AML-193 (cell line): ENCODE measurements around the gene ABCA2.
"Not testable (repeated sequence)": the region's sequence is repeated elsewhere in the genome, so short reads cannot be mapped to it uniquely, and the experiment has no call there.

Experiments used
- DNase-seq, 2 experiments: peaks; one replicate each; lab custom pipeline; 2025; lab: John Stamatoyannopoulos, UW

The ABCA2 gene

DNA sequence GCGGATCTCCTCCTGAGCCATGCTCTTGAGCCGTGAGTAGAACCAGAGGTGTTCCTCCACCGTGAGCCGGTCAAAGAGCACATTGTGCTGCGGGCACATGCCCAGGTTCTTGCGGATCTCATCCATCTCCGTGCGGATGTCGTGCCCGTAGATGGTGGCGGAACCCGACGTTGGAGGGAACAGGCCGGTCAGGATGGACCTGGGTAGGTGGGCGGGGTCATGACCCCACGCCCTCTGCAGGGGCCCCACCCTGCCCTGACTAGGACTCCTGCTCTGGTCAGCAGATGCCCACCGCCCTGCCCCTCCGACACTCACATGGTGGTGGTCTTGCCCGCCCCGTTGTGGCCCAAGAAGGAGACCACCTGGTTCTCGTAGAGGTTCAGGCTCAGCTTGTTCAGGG, 12.1 kb downstream of the ABCA2 start:
- no peak for DNase-seq

- no peak for DNase-seq
Observed at GRCh38 chr9:137015540-137015930, 12.5 kb downstream of the ABCA2 start.

DNA sequence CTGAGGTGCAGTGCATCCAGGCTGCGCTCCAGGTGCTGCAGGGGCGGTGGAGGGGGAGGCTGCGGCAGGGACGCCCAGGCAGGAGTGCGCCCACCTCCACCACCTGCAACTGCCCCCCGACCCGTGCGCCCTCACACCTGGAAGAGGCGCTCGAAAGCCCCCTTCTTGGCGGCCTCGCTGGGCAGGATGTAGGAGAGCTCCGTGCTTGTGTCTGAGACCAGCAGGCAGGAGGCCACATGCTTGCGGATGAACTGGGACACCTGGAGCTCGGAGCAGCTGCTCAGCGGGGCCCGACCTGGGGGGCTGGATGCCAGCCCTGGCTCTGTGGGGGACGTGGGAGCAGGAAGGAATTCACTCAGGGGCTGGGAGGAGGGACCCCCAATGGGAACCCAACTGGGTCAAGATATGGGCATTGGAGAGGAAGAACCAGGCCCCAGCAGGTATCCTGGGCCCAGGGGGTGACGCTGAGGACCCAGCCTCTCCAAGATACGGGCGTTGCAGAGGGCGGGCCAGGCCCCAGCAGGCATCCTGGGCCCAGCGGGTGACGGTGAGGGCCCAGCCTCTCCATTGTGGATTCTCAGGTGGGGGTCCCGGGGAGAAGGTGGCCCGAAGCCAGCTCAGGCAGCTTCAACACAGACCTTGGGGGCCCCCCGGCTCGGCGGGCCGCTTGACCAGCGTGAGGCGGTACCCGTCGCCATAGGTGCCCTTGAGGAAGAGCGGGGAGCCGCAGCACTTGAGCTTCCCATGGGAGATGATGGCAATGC, 13.1 kb downstream of the ABCA2 start:
- no peak for DNase-seq

GRCh38 chr9:137014166-137014565, 13.9 kb downstream of the ABCA2 start:
- no peak for DNase-seq

GRCh38 chr9:137013571-137013940, 14.5 kb downstream of the ABCA2 start:
- no peak for DNase-seq

DNA sequence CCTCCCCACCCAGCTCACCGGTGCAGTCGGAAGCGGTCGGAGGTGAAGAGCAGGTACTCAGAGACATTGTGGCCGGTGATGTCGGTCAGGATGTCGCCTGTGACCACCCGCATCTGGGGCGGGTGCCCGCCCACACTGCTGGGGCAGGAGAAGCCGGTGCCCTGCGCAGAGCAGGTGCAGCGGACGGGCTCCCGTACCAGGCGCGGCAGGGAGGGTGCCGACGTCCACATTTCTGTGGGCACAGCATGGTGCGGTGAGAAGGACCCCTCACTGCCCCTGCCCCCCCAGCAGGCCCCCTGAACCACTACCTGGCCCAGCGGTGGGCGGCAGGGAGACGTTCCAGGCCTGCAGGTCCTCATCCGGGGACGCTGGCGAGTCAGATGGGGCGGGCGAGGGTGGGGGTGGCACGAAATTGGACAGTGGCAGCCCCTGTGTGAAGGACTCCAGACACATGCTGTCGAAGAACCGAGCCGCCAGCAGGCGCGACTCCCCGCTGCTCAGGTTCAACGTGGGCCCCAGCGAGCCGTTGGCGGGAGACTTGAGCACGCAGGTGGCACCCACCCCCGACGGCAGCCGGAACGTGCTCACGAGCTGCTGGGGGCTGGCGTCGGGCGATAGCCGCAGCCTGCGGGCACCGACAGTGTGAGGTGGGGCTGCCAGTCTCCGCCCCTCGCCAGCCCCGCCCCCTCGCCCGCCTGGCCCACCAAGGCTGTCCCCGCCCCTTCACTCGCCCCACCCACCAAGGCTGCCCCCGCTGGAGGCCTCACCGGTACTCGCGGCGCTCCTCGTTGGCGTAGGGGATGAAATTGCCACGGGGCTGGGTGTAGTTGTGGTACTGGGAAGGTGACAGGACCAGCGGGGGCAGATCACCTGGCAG, 15.1 kb downstream of the ABCA2 start:
- DNase-seq = no peak

- DNase-seq = no peak
Observed at GRCh38 chr9:137011907-137012675, 15.9 kb downstream of the ABCA2 start.

- no peak for DNase-seq
Observed at GRCh38 chr9:137011156-137011555, 16.9 kb downstream of the ABCA2 start.

DNA sequence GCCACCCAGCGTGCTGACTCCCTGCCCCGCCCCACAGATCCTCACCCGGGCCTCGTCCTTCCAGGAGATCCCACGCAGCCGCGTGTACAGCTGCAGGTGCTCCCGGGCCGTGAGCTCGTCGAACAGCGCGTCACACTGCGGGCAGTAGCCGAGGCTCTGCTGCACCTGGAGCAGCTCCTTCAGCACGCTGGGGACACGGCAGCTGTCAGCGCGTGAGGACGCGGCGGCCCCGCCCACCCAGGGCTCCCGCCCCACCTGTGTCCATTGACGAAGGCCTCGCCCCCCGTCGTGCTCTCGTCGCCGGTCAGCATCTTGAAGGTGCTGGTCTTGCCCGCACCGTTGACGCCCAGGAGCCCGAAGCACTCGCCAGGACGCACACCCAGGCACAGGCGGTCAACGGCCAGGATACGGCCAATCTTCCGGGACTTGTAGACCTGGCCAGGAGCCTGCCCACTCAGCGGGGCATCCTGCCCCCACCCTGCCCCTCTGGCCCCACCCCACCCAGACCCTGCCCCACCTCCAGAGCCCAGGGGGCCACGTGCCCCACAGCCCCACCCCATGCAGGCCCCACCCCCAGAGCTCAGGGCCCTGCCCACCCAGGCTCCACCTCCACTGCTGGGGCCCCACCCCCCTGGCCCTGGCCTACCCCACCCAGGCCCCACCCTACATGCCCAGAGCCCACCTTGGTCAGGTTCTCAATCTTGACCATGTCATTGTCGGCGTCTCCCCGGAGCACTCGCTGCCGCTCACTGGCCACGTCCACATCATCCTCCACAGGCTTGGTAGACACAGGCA, 17.9 kb downstream of the ABCA2 start:
- no peak for DNase-seq

DNA sequence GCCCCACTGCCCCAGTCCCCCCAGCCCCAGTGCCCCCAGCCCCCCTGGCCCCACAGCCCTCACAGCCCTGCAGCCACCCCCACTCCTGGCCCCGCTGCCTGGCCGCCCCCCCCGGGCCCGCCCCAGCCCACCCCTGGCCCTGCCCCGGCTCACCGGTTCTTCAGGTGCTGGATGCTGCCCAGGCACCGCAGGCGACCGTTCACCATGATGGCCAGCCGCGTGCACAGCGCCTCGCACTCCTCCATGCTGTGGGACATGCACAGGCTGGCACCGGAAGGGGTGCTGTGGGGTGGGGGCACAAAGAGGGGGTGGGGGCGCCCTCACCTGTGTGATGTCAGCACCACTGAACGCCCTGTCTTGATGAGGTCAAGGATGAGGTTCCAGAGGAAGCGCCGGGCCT, 18.8 kb downstream of the ABCA2 start:
- DNase-seq = no peak

DNA sequence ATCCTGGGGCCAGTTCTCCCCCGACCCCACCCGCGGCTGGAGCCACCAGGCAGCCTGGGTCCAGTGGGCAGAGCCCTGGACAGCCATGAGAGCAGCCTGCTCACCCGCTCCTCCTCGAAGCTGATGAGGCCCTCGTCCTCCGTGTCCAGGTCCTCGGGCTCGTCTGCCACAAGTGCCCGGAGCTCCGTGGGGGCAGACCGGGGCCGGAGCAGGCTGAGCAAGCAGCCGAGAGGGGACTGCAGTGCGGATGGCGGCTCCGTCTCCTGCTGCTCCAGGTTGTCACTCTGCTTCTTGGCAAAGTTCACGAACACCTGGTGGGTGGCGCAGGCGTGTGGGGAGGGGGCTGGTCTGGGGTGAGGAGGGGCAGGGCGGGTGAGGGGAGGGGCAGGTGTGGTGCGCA, 19.7 kb downstream of the ABCA2 start:
- no peak for DNase-seq

GRCh38 chr9:137007816-137008270, 20.2 kb downstream of the ABCA2 start:
- no peak for DNase-seq

DNA sequence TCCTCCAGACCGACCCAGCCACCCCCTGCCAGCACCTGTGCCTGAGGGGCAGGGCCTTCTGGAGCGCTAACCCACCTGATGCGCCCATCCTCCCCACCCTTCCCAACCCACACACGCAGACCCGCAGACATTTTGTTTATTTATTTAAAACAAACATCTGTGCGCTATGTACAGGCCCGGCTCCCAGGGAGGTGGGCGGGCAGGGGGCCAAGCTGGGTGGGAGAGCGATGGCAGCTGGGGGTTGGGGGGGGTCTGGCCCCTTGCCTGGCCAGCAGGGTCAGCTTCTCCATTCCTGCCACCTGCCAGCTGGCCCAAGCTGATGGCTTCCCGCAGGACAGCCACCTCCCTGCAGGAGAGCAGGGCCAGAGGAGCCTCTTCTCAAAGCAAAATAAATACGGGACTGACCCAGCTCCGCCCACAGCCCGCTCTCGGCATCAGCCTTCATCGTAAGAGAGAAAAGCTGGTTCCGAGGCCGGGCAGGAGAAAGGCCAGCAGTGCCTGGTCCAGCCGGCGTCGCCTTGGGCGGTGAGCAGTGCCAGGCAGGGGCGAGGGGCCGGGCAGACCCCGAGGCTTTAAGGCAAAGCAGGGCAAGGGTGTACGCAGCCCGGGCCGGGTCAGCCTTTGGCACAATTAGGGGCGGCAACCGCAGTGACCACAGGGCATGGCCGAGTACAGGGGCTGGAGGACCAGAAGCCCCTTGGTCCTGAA, 20.8 kb downstream of the ABCA2 start:
- no peak for DNase-seq

- DNase-seq = no peak
Observed at GRCh38 chr9:137006116-137007003, 21.7 kb downstream of the ABCA2 start.

DNA sequence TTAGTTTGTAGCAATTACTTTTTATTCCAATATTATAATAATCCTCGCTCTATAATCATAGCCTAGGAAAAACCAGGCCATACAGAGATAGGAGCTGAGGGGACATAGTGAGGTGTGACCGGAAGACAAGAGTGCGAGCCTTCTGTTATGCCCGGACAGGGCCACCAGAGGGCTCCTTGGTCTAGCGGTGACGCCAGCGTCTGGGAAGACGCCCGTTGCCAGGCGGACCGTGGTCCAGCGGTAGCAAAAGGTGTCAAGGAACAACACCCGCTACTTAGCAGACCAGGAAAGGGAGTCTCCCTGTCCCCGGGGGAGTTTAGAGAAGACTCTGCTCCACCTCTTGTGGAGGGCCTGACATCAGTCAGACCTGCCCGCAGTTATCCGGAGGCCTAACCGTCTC, 23.8 kb downstream of the ABCA2 start:
- not testable (repeated sequence) for DNase-seq

DNA sequence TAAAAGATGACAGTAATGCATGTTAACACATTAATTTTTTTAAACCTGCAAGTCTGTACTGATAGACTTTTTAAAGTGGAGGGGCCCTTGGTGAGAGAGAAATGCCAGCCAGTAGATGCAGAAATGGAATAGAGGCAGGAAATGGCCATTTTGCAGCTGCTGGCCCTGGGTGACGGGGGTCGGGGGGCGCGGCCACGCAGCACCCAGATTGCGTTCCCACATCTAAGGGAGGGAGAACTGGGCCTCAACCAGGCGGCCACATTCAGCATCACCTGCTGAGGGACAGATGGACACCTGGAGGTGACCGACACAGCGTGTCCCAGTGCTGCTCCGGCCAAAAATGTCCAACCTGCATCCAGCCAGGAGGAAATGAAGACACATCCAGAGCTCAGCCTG, 25.4 kb downstream of the ABCA2 start:
- no peak for DNase-seq

GRCh38 chr9:137001857-137002645, 26.0 kb downstream of the ABCA2 start:
- DNase-seq = no peak

GRCh38 chr9:137000177-137000930, 27.7 kb downstream of the ABCA2 start:
- DNase-seq = peak; percentile 91 to 92
